Stimulated activated naive CD8-positive, alpha-beta T cell treated with anti-CD3 and anti-CD28 coated beads, Interleukin-15, Interleukin-2, amounts not matched to agents 100 ng/mL and 50 ng/mL, for 24 hours (primary cell): Measurements from ENCODE around the gene DXO.

Source experiments
- H3K27ac Mint-ChIP-seq: one replicate; pipeline ENCODE4 v1.8.0; 2021; ENCODE audit warnings: mild to moderate bottlenecking, mixed read lengths
- H3K27me3 Mint-ChIP-seq: one replicate; pipeline ENCODE4 v1.8.0; 2021; ENCODE audit warnings: mixed read lengths
- H3K36me3 Mint-ChIP-seq: one replicate; pipeline ENCODE4 v1.8.0; 2021; ENCODE audit warnings: low read depth, mixed read lengths
- H3K4me1 Mint-ChIP-seq: one replicate; pipeline ENCODE4 v1.8.0; 2021; ENCODE audit warnings: low read depth, mixed read lengths
- H3K4me3 Mint-ChIP-seq: one replicate; pipeline ENCODE4 v1.8.0; 2021; ENCODE audit warnings: mild to moderate bottlenecking, mixed read lengths
- H3K9me3 Mint-ChIP-seq: one replicate; pipeline ENCODE4 v1.8.0; 2021; ENCODE audit warnings: mixed read lengths

Gene DXO

DNA sequence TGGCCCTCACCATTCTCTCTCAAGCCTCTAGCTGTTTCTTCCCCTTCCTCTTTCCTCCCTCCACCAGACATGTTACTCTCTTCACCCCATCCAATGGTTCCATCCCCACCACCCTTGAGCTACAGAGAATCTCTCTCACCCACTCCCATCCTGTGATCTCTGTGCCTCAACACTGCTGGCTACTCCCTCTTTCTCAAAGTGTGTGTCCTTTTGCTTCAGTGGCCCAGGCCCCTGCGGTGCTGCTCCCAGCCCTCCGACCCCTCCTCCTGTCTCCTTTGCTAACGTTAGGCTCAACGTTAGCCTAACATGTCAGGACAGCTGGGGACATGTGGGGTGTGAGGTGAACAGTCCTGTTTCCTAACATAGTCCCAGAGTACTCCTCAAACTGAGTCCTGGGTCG is 19.0 kb downstream of the DXO start:
- Mint-ChIP-seq H3K9me3 (no peaks in the 10 kb centered on the region), H3K4me1 (peaks cover 9% of the 10 kb centered on the region), H3K36me3 (peaks cover 47% of the 10 kb centered on the region), H3K27ac (no peak overlapping the region), H3K27me3 (no peaks in the 10 kb centered on the region), H3K4me3 (no peak overlapping the region)

DNA sequence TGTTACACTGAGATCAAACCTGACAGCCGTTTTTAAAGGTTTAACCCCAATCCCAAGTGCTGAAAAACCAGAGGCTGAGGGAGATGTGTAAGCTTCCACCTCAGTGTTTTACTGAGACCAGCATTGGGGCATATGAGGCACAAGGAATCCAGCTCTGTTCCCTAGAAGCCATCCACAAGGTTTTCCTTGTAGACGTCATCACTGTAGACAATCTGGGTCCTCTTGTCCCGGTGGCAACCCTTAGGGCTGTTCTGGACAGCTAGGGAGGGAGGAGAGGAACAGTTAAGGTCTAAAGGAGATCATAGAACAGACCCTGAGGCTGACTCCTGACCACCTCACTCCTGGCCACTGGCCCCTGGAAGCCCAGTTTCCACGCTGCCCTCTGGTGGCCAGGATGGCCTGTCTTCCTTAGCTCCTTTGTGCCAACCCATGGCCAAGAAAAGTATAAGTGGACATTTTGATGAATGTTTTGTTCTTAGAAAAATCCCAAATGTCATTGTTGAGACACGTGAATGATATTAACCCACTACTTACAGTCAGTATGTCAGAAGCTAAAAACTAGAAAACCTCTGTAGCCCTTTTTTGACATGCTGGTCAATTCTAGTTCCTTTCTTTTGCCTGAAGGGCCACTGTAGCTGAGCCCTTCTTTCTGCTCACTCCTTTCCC is 19.7 kb downstream of the DXO start:
- Mint-ChIP-seq H3K36me3 (peaks cover 42% of the 10 kb centered on the region), H3K27ac (no peak overlapping the region), H3K4me3 (no peak overlapping the region), H3K4me1 (peaks cover 3% of the 10 kb centered on the region), H3K9me3 (no peaks in the 10 kb centered on the region), H3K27me3 (no peaks in the 10 kb centered on the region)

DNA sequence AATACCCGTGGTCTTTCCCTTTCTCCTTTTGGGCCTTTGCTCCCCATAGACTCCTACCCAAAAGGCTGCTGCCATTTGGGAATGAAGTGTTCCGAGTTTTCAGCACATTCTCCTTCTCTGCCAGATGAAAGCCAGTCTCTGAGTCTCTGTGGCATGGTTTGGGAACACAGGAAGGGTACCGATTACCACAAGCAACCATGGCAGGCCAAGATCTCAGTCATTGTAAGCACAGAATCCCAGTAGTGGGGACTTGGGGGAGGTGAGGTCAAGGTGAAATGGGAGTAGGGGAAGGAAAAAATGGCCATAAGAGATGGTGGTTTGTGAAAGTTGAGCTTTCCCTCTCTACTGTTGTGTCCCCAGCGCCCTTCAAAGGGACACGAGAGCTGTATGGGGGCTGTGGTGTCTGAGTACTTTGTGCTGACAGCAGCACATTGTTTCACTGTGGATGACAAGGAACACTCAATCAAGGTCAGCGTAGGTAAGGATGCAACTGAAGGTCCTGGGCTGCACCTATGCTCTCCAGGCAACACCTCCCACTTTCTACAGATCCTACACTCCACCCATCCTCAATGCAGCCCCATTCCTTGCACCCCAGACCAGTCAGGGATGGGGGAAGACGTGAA is 21.9 kb downstream of the DXO start:
- Mint-ChIP-seq H3K4me1 (peaks cover 8% of the 10 kb centered on the region), H3K27me3 (no peaks in the 10 kb centered on the region), H3K4me3 (no peak overlapping the region), H3K27ac (no peak overlapping the region), H3K9me3 (no peaks in the 10 kb centered on the region), H3K36me3 (peaks cover 26% of the 10 kb centered on the region)

DNA sequence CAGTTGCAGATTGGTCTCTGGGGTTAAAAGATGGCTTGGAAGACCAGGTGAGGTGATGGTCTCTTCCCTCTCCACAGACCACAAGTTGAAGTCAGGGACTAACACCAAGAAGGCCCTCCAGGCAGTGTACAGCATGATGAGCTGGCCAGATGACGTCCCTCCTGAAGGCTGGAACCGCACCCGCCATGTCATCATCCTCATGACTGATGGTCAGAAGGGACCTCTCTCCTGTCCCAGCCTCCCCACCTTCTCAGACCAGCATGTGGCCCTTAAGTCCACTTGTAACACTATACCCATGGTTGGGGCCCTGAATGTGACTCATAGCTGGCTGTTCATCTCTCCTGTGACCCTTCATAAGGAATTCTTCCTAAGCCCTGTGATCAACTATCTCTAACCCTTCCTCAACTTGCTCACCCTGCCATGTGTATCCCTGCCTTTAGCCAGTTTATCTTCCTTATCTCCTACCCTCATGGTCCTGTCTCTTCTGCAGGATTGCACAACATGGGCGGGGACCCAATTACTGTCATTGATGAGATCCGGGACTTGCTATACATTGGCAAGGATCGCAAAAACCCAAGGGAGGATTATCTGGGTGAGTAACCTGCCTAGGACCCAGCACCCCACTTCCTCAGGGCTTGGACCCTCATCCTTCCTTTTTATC is 23.1 kb downstream of the DXO start:
- Mint-ChIP-seq H3K27ac (no peak overlapping the region), H3K4me3 (no peak overlapping the region), H3K4me1 (peaks cover 8% of the 10 kb centered on the region), H3K36me3 (peaks cover 14% of the 10 kb centered on the region), H3K27me3 (no peaks in the 10 kb centered on the region), H3K9me3 (no peaks in the 10 kb centered on the region)

DNA sequence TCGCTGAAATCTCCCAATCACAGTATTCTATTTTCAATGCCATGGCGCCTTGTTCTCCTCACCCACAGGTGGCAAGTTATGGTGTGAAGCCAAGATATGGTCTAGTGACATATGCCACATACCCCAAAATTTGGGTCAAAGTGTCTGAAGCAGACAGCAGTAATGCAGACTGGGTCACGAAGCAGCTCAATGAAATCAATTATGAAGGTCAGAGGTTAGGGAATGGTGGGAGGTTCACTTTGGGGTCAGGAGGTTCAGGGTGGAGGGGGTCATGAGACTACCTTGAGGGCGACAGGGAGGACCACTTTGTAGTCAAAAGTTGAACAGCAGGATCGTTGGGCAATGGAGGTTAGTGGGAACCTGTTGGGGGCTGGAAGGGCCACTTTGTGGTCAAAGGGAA is 23.6 kb downstream of the DXO start:
- Mint-ChIP-seq H3K27ac (no peak overlapping the region), H3K4me1 (peaks cover 8% of the 10 kb centered on the region), H3K4me3 (no peak overlapping the region), H3K9me3 (no peaks in the 10 kb centered on the region), H3K27me3 (no peaks in the 10 kb centered on the region), H3K36me3 (peaks cover 8% of the 10 kb centered on the region)

DNA sequence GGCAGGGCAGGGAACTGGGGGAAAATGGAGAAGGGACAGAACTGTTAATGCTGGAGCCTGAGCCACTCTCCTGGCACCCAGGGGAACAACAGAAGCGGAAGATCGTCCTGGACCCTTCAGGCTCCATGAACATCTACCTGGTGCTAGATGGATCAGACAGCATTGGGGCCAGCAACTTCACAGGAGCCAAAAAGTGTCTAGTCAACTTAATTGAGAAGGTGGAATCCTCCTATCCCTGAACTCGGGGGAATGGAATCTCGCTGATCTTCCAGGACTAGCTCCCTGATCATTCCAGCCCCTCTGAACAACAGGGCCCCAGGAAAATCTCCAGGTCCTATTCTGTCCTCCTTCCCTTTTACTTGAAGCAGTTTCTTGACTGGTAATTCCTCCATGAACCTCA is 24.1 kb downstream of the DXO start:
- no peak overlapping the region for H3K27ac Mint-ChIP-seq
- no peaks in the 10 kb centered on the region for H3K9me3 Mint-ChIP-seq
- peaks cover 4% of the 10 kb centered on the region for H3K36me3 Mint-ChIP-seq
- H3K4me1 Mint-ChIP-seq = peaks cover 8% of the 10 kb centered on the region
- H3K4me3 Mint-ChIP-seq = no peak overlapping the region
- no peaks in the 10 kb centered on the region for H3K27me3 Mint-ChIP-seq

DNA sequence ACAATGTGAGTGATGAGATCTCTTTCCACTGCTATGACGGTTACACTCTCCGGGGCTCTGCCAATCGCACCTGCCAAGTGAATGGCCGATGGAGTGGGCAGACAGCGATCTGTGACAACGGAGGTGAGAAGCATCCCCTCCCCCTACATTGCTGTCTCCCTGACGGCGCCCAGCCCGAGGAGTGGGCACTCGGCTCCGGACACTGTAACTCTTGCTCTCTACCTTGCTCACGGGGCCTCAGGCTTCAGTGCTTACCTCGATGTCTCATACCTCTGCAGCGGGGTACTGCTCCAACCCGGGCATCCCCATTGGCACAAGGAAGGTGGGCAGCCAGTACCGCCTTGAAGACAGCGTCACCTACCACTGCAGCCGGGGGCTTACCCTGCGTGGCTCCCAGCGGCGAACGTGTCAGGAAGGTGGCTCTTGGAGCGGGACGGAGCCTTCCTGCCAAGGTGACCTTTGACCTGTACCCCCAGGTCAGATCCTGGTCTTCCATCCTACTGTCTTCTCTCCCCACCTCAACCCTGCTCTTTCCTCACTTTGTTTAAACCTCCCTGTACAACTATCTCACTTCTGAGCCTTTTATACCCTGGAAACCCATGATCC is 24.8 kb downstream of the DXO start:
- Mint-ChIP-seq H3K36me3 (no peaks in the 10 kb centered on the region), H3K27ac (no peak overlapping the region), H3K27me3 (peaks cover 6% of the 10 kb centered on the region), H3K4me1 (peaks cover 8% of the 10 kb centered on the region), H3K9me3 (no peaks in the 10 kb centered on the region), H3K4me3 (no peak overlapping the region)

DNA sequence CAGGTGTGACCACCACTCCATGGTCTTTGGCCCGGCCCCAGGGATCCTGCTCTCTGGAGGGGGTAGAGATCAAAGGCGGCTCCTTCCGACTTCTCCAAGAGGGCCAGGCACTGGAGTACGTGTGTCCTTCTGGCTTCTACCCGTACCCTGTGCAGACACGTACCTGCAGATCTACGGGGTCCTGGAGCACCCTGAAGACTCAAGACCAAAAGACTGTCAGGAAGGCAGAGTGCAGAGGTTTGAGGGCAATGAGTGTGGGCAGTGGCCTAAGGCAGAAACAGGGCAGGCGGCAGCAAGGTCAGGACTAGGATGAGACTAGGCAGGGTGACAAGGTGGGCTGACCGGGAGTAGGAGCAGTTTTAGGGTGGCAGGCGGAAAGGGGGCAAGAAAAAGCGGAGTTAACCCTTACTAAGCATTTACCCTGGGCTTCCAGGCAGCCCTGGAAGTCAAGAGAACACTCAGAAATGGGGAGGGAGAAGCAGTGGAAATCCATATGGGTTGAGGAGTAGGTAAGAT is 25.5 kb downstream of the DXO start:
- H3K4me3 Mint-ChIP-seq = no peak overlapping the region
- peaks cover 8% of the 10 kb centered on the region for H3K27me3 Mint-ChIP-seq
- H3K9me3 Mint-ChIP-seq = no peaks in the 10 kb centered on the region
- H3K4me1 Mint-ChIP-seq = peaks cover 8% of the 10 kb centered on the region
- H3K36me3 Mint-ChIP-seq = no peaks in the 10 kb centered on the region
- H3K27ac Mint-ChIP-seq = no peak overlapping the region

DNA sequence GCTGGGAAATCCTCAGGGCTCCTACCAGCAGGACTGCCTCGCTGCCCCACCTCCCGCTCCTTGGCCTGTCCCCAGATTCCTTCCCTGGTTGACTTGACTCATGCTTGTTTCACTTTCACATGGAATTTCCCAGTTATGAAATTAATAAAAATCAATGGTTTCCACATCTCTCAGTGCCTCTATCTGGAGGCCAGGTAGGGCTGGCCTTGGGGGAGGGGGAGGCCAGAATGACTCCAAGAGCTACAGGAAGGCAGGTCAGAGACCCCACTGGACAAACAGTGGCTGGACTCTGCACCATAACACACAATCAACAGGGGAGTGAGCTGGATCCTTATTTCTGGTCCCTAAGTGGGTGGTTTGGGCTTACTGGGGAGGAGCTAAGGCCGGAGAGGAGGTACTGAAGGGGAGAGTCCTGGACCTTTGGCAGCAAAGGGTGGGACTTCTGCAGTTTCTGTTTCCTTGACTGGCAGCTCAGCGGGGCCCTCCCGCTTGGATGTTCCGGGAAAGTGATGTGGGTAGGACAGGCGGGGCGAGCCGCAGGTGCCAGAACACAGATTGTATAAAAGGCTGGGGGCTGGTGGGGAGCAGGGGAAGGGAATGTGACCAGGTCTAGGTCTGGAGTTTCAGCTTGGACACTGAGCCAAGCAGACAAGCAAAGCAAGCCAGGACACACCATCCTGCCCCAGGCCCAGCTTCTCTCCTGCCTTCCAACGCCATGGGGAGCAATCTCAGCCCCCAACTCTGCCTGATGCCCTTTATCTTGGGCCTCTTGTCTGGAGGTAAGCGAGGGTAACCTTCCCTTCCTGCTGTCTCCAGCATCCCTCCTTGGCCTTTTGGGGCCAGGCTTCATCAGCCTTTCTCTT is 26.2 kb downstream of the DXO start, which contains the start of gene CFB:
Gene CFB, plus strand, starts transcription at position 589 of the 863 bp plus-strand sequence. Its CDS starts 127 bp downstream, at position 716.
- Mint-ChIP-seq H3K4me3 (no peak within 1 kb of the TSS), H3K27me3 (peaks cover 8% of the 10 kb centered on the region), H3K36me3 (no peaks in the 10 kb centered on the region), H3K4me1 (peaks cover 8% of the 10 kb centered on the region), H3K9me3 (no peaks in the 10 kb centered on the region), H3K27ac (no peak within 1 kb of the TSS)

DNA sequence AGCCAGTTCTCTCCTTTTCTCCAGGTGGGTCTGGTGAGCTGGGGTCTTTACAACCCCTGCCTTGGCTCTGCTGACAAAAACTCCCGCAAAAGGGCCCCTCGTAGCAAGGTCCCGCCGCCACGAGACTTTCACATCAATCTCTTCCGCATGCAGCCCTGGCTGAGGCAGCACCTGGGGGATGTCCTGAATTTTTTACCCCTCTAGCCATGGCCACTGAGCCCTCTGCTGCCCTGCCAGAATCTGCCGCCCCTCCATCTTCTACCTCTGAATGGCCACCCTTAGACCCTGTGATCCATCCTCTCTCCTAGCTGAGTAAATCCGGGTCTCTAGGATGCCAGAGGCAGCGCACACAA is 26.8 kb downstream of the DXO start:
- Mint-ChIP-seq H3K36me3 (no peaks in the 10 kb centered on the region), H3K9me3 (no peaks in the 10 kb centered on the region), H3K27me3 (peaks cover 8% of the 10 kb centered on the region), H3K4me3 (no peak overlapping the region), H3K4me1 (peaks cover 12% of the 10 kb centered on the region), H3K27ac (no peak overlapping the region)

DNA sequence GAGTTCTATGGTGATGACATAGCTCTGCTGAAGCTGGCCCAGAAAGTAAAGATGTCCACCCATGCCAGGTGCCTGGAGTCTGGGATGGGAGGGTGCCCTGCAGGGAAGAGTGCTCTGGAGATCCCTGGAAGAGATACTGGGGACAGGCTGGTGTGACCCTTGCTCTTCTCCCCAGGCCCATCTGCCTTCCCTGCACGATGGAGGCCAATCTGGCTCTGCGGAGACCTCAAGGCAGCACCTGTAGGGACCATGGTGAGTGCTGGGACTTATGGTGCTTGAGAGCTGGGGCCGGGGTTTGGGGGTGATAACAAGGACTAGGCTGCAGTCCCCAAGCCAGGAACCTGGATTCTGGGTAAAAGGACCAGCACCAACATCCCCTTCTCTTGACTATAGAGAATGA is 28.2 kb downstream of the DXO start:
- H3K4me3 Mint-ChIP-seq = no peak overlapping the region
- peaks cover 8% of the 10 kb centered on the region for H3K27me3 Mint-ChIP-seq
- H3K4me1 Mint-ChIP-seq = peaks cover 12% of the 10 kb centered on the region
- no peak overlapping the region for H3K27ac Mint-ChIP-seq
- H3K36me3 Mint-ChIP-seq = no peaks in the 10 kb centered on the region
- H3K9me3 Mint-ChIP-seq = no peaks in the 10 kb centered on the region

DNA sequence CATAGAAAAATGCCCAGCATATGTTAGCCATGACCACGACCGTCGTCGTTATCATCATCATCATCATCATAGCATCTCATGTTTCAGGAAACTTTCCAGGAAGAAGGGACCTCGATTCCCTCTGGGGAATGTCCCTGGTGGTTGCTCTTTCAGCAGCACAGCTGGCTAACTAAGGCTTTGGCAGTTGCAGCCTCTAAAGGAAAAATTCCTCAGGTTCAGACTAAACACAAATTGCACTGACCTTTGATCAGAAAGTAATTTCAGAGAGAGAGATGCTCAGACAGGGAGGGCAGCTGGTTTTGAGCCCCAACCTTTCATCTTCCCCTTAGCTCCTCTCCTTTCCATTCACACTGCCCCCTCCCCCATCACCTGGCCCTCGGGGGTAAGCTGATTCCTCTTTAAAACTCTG is 31.7 kb downstream of the DXO start:
- Mint-ChIP-seq H3K27ac (peak overlapping the region; percentile 23), H3K4me3 (no peak overlapping the region), H3K36me3 (no peaks in the 10 kb centered on the region), H3K27me3 (peaks cover 8% of the 10 kb centered on the region), H3K9me3 (no peaks in the 10 kb centered on the region), H3K4me1 (peaks cover 5% of the 10 kb centered on the region)

DNA sequence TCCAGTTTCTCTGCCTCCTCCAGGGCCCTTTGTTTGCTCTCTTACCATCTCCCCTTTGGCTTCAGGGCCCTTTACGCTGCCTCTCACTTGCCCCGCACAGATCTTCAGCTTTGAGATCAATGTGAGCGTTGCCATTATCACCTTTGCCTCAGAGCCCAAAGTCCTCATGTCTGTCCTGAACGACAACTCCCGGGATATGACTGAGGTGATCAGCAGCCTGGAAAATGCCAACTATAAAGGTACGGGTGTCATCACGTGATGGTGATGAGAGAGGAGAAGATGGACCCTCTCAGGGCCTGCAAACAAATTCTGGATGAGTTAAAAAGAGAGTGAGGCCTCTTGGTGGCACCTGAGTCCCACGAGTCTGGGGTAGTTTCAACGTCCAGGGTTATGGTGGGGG is 36.1 kb downstream of the DXO start:
- Mint-ChIP-seq H3K27me3 (no peaks in the 10 kb centered on the region), H3K4me1 (peaks cover 4% of the 10 kb centered on the region), H3K36me3 (no peaks in the 10 kb centered on the region), H3K27ac (no peak overlapping the region), H3K9me3 (no peaks in the 10 kb centered on the region), H3K4me3 (no peak overlapping the region)

DNA sequence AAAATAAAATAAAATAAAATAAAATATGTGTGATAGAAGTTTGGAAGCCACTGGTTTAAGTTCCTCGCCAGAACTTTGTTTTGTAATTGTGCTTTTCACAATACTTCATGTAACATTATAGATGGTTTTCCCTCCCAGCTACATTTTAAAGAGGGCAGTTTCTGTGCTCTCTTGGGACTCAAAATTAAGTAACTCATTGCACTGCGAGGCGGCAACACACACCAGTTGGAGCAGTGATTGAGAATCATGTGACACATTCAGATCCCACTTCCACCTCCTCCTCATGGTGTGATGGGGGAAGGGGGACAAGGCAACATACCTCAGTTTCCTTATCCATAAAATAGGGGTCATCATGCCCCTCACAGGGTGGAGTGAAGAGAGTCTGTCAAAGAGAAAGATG is 36.9 kb downstream of the DXO start:
- no peak overlapping the region for H3K4me3 Mint-ChIP-seq
- H3K4me1 Mint-ChIP-seq = no peaks in the 10 kb centered on the region
- no peaks in the 10 kb centered on the region for H3K9me3 Mint-ChIP-seq
- no peak overlapping the region for H3K27ac Mint-ChIP-seq
- no peaks in the 10 kb centered on the region for H3K27me3 Mint-ChIP-seq
- no peaks in the 10 kb centered on the region for H3K36me3 Mint-ChIP-seq
